NCI-H2196 (cell line): ENCODE data around the gene SART1.

Source experiments
- DNase-seq: peaks from one replicate; lab custom pipeline; 2025; ENCODE audit not compliant: unreplicated experiment; lab: John Stamatoyannopoulos, UW

Gene SART1

GRCh38 chr11:65961267-65962140 lies at the start of gene SART1:
SART1 (plus strand) TSS chr11:65961734; CDS start chr11:65961781, 47 bp downstream.
- DNase-seq, result peak; percentile 97

GRCh38 chr11:65912845-65913244 lies 48.7 kb upstream of the SART1 start:
- DNase-seq, result no peak

GRCh38 chr11:65915101-65915820 lies 46.3 kb upstream of the SART1 start:
- DNase-seq, result no peak

- no peak for DNase-seq
Observed at GRCh38 chr11:65915821-65916251, 45.7 kb upstream of the SART1 start.

- no peak for DNase-seq
Observed at GRCh38 chr11:65916391-65916790, 45.1 kb upstream of the SART1 start.

- no peak for DNase-seq
Observed at GRCh38 chr11:65917077-65917433, 44.5 kb upstream of the SART1 start.

- DNase-seq, result no peak
Observed at GRCh38 chr11:65917434-65918210, 43.9 kb upstream of the SART1 start.

- DNase-seq, result peak; percentile 48
Observed at GRCh38 chr11:65918211-65919140, 43.1 kb upstream of the SART1 start, which contains the start of gene C11orf68. C11orf68 (minus strand) TSS chr11:65919062; CDS start chr11:65919031, 31 bp downstream.

- peak; percentile 98 for DNase-seq
Observed at GRCh38 chr11:65919141-65919572, 42.4 kb upstream of the SART1 start, which contains the start of gene DRAP1. DRAP1 (plus strand) TSS chr11:65919426; CDS start chr11:65919502, 76 bp downstream.

GRCh38 chr11:65919573-65920371 lies 41.8 kb upstream of the SART1 start:
- peak; percentile 22 for DNase-seq

- DNase-seq, result no peak
Observed at GRCh38 chr11:65920372-65920802, 41.1 kb upstream of the SART1 start.

GRCh38 chr11:65921033-65921555 lies 40.4 kb upstream of the SART1 start:
- DNase-seq, result no peak

GRCh38 chr11:65921876-65922275 lies 39.7 kb upstream of the SART1 start:
- no peak for DNase-seq

- no peak for DNase-seq
Observed at GRCh38 chr11:65922565-65922964, 39.0 kb upstream of the SART1 start.

GRCh38 chr11:65925397-65925796 lies 36.1 kb upstream of the SART1 start:
- no peak for DNase-seq

- DNase-seq, result no peak
Observed at GRCh38 chr11:65927904-65928397, 33.6 kb upstream of the SART1 start.

GRCh38 chr11:65928667-65929066 lies 32.9 kb upstream of the SART1 start:
- DNase-seq, result no peak

GRCh38 chr11:65931773-65932557 lies 29.6 kb upstream of the SART1 start:
- no peak for DNase-seq
